ENCODE results near the gene POLD1.

DNA sequence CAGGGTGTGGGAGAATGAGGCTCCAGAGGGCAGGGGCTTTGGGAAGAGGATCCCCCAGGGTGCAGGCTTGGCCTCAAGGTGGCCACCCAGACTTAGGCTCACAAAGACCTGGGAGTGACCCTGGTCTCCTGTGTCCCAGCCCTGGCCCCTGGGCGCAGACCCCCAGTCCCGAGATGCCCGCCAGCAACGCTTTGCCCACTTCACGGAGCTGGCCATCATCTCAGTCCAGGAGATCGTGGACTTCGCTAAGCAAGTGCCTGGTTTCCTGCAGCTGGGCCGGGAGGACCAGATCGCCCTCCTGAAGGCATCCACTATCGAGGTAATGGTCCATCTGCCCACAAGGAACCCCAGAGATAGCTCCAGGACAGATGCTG, 5.3 kb upstream of the POLD1 start:
- TF ChIP-seq, protein P1, sequence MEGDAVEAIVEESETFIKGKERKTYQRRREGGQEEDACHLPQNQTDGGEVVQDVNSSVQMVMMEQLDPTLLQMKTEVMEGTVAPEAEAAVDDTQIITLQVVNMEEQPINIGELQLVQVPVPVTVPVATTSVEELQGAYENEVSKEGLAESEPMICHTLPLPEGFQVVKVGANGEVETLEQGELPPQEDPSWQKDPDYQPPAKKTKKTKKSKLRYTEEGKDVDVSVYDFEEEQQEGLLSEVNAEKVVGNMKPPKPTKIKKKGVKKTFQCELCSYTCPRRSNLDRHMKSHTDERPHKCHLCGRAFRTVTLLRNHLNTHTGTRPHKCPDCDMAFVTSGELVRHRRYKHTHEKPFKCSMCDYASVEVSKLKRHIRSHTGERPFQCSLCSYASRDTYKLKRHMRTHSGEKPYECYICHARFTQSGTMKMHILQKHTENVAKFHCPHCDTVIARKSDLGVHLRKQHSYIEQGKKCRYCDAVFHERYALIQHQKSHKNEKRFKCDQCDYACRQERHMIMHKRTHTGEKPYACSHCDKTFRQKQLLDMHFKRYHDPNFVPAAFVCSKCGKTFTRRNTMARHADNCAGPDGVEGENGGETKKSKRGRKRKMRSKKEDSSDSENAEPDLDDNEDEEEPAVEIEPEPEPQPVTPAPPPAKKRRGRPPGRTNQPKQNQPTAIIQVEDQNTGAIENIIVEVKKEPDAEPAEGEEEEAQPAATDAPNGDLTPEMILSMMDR (IDR thresholded peaks at IDR 0.05): no peak
- no peak for TF ChIP-seq POLR2A (IDR thresholded peaks at IDR 0.05)

Measured in right lobe of liver (tissue), 4 donors.